GM23338 (cell line): ENCODE results near the gene TNFAIP8L3.

Source experiments
- EZH2phosphoT487 ChIP-seq: fragments of 200-600 bp; sonication (generic); IDR thresholded peaks from one replicate; pipeline ENCODE4 v1.8.1; 2018; ENCODE audit warnings: antibody characterized with exemption; ENCODE audit not compliant: unreplicated experiment
- POLR2AphosphoS5 ChIP-seq: IDR thresholded peaks from 2 replicates; pipeline ENCODE4 v1.6.1; 2016; ENCODE audit warnings: antibody characterized with exemption, low read depth
- TF ChIP-seq, protein P1 (sequence below), 2 experiments: fragments of 200-600 bp in 1 of 2; sonication (generic) in 1 of 2; conservative IDR thresholded peaks; 2 replicates each; pipeline versions ENCODE4 v1.5.1 to v1.6.1; 2016 to 2017; ENCODE audit warnings: antibody characterized with exemption in 2 of 2, low read depth in 2 of 2, mild to moderate bottlenecking in 2 of 2, moderate library complexity in 1 of 2

GRCh38 chr15:51038162-51038973, 56.3 kb downstream of the TNFAIP8L3 start:
- TF ChIP-seq, protein P1, sequence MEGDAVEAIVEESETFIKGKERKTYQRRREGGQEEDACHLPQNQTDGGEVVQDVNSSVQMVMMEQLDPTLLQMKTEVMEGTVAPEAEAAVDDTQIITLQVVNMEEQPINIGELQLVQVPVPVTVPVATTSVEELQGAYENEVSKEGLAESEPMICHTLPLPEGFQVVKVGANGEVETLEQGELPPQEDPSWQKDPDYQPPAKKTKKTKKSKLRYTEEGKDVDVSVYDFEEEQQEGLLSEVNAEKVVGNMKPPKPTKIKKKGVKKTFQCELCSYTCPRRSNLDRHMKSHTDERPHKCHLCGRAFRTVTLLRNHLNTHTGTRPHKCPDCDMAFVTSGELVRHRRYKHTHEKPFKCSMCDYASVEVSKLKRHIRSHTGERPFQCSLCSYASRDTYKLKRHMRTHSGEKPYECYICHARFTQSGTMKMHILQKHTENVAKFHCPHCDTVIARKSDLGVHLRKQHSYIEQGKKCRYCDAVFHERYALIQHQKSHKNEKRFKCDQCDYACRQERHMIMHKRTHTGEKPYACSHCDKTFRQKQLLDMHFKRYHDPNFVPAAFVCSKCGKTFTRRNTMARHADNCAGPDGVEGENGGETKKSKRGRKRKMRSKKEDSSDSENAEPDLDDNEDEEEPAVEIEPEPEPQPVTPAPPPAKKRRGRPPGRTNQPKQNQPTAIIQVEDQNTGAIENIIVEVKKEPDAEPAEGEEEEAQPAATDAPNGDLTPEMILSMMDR (conservative IDR thresholded peaks at IDR 0.05; ENCODE audit: low read depth in 2 of 2) = no peak
- TF ChIP-seq POLR2AphosphoS5 (no peak), EZH2phosphoT487 (no peak)
